ENCODE results near the gene PARVB. TPM values are rescaled to one million over a fixed set of nuclear protein-coding genes. Genes with fewer than 3 reads are reported as not detected.

The PARVB gene
- total RNA-seq, 2 donors from 2014 or later: 43.8 to 86.5 TPM

DNA sequence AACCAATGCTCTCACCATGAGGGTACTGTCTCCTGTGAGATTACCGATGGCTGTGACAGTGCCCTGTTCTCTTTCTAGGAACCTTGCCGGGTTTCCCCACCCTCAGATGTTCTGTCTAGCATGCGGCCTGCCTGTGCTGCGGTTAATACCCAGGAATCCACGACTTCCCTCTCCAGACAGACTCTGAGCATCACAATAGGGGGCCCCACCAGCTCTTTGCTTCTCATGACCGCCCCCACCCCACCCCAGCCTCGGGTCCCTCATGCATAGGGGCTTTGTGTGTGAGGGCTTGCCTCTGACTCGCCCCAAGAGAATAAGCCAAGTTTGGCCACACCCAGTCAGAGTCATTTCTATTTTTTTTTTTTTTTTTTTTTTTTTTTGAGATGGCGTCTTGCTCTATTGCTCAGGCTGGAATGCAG lies 166.9 kb downstream of the PARVB start:
- Histone ChIP-seq H3K27ac (no peak overlapping the region), H3K4me3 (no peak overlapping the region), H3K36me3 (no peaks in the 10 kb centered on the region), H3K27me3 (no peaks in the 10 kb centered on the region), H3K4me1 (no peaks in the 10 kb centered on the region), H3K9me3 (no peaks in the 10 kb centered on the region)
- no peak for DNase-seq (ENCODE audit: low spot score)
- TF ChIP-seq, protein P1, sequence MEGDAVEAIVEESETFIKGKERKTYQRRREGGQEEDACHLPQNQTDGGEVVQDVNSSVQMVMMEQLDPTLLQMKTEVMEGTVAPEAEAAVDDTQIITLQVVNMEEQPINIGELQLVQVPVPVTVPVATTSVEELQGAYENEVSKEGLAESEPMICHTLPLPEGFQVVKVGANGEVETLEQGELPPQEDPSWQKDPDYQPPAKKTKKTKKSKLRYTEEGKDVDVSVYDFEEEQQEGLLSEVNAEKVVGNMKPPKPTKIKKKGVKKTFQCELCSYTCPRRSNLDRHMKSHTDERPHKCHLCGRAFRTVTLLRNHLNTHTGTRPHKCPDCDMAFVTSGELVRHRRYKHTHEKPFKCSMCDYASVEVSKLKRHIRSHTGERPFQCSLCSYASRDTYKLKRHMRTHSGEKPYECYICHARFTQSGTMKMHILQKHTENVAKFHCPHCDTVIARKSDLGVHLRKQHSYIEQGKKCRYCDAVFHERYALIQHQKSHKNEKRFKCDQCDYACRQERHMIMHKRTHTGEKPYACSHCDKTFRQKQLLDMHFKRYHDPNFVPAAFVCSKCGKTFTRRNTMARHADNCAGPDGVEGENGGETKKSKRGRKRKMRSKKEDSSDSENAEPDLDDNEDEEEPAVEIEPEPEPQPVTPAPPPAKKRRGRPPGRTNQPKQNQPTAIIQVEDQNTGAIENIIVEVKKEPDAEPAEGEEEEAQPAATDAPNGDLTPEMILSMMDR (IDR thresholded peaks at IDR 0.05): no peak

DNA sequence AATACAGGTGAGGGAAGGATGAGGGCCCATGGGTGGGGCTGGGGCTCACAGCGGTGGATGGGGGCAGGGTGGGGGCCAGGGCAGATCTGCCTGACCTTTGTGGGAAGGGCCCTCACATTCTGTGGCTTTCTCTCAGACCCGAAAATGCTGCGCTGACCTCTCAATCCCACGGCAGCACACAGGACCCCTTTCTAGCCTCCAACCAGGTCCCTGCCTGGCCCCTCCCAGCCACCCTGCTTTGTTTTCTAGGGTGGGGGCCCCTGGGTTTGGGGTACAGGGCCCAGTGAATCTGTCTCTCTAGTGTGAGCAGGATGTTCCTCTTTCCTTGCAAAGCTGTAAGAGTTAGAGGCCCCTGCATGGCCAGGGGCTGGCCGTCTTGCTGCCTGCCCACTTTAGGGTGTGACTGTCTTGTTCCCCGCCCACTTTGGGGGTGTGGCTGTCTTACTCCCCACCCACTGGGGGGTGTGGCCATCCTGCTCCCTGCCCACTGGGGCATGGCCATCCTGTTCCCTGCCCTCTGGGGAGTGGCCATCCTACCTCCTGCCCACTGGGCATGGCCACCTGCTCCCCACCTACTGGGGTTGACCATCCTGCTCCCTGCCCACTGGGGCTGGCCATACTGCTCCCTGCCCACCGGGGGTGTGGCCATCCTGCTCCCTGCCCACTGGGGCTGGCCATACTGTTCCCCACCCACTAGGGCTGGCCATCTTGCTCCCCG lies 168.2 kb downstream of the PARVB start:
- H3K27ac ChIP-seq: no peak overlapping the region
- TF ChIP-seq, protein P1 (IDR thresholded peaks at IDR 0.05): no peak
- H3K9me3 ChIP-seq: no peaks in the 10 kb centered on the region
- H3K27me3 ChIP-seq: no peaks in the 10 kb centered on the region
- no peak overlapping the region for H3K4me3 ChIP-seq
- DNase-seq (ENCODE audit: low spot score): no peak
- H3K4me1 ChIP-seq: no peaks in the 10 kb centered on the region
- no peaks in the 10 kb centered on the region for H3K36me3 ChIP-seq

DNA sequence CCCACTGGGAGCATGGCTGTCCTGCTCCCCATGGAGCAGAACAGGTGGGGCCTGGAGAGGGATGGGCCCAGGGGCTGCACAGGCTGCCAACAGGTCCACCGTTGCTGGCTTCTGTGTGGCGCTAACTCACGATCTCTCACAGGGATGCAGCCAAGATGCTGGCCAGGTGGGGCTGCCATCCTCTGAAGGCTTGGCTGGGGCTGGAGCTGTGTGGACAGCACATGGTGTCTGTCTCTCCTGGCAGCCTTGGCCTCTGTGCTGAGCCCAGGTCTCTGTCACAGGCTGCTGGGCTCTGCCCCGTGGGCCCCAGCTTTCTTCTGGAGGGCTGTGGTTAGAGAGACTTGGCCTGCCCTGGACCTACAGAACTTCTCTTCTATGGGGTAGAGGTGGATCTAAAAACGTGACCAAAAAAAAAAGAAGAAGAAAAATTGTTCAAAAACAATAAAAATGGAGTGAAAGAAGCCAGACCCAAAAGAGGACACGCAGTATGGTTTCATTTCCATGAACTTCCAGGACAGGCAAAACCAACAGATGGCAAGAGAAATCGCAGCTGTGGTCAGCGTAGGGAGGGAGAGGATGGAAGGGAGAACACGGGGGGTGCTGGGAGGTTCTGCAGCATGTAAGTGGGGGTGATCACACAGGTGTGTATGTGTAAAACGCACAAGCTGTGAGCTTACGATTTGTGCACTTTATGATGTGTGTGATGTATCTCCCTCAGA lies 168.9 kb downstream of the PARVB start:
- Histone ChIP-seq H3K4me3 (no peak overlapping the region), H3K27ac (no peak overlapping the region), H3K36me3 (no peaks in the 10 kb centered on the region), H3K9me3 (no peaks in the 10 kb centered on the region), H3K27me3 (no peaks in the 10 kb centered on the region), H3K4me1 (no peaks in the 10 kb centered on the region)
- DNase-seq (ENCODE audit: low spot score): no peak
- TF ChIP-seq, protein P1 (IDR thresholded peaks at IDR 0.05): no peak

DNA sequence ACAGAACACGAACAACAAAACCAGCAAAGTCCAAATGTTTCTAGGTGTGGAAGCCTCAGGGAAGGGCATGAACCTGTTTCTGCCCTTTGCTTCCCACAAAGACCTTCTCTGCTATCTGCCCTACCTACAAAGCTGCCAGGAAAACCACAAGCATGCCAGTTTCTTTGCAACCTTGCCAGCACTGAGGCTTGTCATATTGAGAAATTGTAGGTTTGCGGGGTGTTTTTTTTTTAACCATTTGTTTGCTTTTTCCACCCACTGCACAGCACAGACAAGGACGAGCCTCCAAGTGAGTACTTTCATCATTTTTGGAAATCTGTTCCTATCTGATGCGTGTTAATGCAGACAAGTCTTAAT lies 169.4 kb downstream of the PARVB start:
- no peak overlapping the region for H3K27ac ChIP-seq
- no peaks in the 10 kb centered on the region for H3K4me1 ChIP-seq
- H3K9me3 ChIP-seq: no peaks in the 10 kb centered on the region
- TF ChIP-seq, protein P1 (IDR thresholded peaks at IDR 0.05): no peak
- no peak overlapping the region for H3K4me3 ChIP-seq
- no peak for DNase-seq (ENCODE audit: low spot score)
- H3K36me3 ChIP-seq: no peaks in the 10 kb centered on the region
- no peaks in the 10 kb centered on the region for H3K27me3 ChIP-seq

DNA sequence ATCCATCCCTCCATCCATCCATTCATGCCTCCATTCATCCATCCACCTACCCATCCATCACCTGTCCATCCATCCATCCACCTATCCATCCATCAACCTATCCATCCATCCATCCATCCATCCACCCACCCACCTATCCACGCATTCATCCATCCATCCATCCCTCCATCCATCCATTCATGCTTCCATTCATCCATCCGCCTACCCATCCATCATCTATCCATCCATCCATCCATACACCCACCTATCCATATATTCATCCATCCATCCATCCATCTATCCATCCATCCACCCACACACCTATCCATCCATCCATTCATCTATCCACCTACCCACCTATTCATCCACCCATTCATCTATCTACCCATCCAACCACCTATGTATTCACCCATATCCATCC lies 170.5 kb downstream of the PARVB start:
- Histone ChIP-seq H3K4me1 (no peaks in the 10 kb centered on the region), H3K9me3 (no peaks in the 10 kb centered on the region), H3K27me3 (no peaks in the 10 kb centered on the region), H3K36me3 (no peaks in the 10 kb centered on the region), H3K27ac (no peak overlapping the region), H3K4me3 (no peak overlapping the region)
- no peak for DNase-seq (ENCODE audit: low spot score)
- TF ChIP-seq, protein P1 (IDR thresholded peaks at IDR 0.05): no peak

Data from right atrium auricular region (tissue), 2 donors.